GM15510 (cell line): ENCODE results near the gene ENOX2.

Experiments used
- POLR2A ChIP-seq: IDR thresholded peaks from 3 replicates; pipeline ENCODE4 v1.6.1; 2011; ENCODE audit warnings: borderline replicate concordance; ENCODE audit not compliant: insufficient read length; ENCODE audit errors: extremely low read depth

Gene ENOX2

GRCh38 chrX:130593911-130594310, 309.1 kb downstream of the ENOX2 start:
- TF ChIP-seq POLR2A, result no peak

DNA sequence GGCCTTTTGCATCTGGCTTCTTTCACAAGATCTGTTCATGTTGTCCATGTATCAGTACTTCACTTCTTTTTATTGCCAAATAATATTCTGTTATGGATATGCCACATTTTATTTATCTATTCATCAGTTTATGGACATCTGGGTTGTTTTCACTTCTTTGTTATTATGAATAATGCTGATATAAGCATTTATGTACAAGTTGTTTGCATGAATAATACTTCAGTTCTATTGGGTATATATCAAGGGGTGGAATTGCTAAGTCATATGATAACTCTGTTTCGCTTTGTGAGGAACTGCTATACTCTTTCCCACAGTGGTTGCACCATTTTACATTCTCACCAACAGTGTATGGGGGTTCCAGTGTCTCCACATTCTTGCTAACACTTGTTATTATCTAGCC, 310.8 kb downstream of the ENOX2 start:
- no peak for TF ChIP-seq POLR2A

GRCh38 chrX:130578906-130579305, 324.1 kb downstream of the ENOX2 start:
- TF ChIP-seq POLR2A, result no peak

GRCh38 chrX:130577431-130577830, 325.6 kb downstream of the ENOX2 start:
- no peak for TF ChIP-seq POLR2A

- no peak for TF ChIP-seq POLR2A
These were observed 327.1 kb downstream of the ENOX2 start for GRCh38 chrX:130575831-130576389.
